ENCODE data around the gene GTF3A.

GTF3A gene

GRCh38 chr13:27449936-27450828 lies 25.8 kb downstream of the GTF3A start, which contains the start of gene MTIF3:
Gene MTIF3 (minus strand): TSS chr13:27450564. CDS start chr13:27440448, 10,116 bp downstream.
- peak; percentile 85 for DNase-seq

- no peak for DNase-seq
Measured at GRCh38 chr13:27450921-27451471, 26.6 kb downstream of the GTF3A start.

GRCh38 chr13:27455331-27455855 lies 31.0 kb downstream of the GTF3A start:
- no peak for DNase-seq

GRCh38 chr13:27461940-27462584 lies 37.6 kb downstream of the GTF3A start:
- no peak for DNase-seq

GRCh38 chr13:27463500-27463899 lies 39.1 kb downstream of the GTF3A start:
- DNase-seq: no peak

- no peak for DNase-seq
Measured at GRCh38 chr13:27465611-27466010, 41.2 kb downstream of the GTF3A start.

DNA sequence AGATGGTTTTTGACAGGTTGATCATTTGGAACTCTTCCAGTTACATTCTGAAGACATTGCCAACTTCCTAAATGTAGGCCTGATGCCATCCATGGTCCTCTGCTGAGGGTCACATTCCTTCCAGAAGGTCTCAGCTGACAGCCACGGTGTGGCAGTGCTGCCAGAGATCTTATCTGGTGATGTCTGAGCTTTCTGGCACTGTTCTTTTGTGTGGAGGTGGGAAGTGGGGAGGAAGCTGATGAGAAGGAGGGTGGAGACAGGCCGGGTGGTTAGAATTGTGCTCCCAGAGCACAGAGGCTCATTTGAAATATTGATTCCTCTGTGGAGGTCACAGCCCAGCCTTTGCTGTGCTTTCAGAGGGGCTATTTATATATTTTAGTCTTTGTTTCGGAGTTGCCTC lies 42.1 kb downstream of the GTF3A start:
- DNase-seq: no peak

DNA sequence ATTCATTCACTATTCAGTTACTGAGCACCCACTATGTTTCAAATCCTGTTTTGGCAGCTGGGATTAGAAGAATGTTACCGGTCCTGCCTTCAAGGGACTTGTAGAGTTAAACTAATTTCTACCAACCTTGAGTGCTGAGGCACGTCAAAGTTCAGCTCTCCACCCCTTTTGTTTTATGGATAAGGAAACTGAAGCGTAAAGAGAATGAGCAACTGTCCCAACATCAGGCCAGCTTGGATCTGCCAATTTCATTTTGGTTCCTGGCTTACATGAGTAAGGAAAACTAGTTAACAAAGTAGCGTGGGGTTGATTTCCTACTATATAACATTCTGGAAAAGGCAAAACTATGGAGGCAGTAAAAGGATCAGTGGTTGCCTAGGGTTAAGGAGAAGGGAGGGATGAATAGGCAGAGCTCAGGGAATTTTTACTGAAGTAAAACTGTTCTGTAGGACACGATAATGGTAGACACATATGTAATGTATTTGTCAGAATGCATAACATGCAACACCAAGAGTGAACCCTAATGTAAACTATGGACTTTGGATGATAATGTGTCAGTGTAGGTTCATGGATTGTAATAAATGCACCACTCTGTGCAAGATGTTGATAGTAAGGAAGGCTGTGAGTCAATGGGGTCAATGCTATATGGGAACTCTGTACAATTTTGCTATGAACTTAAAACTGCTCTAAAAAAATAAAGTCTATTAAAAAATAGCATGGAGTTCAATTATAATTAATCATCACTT lies 45.8 kb downstream of the GTF3A start:
- no peak for DNase-seq

GRCh38 chr13:27472441-27472840 lies 48.0 kb downstream of the GTF3A start:
- no peak for DNase-seq

GRCh38 chr13:27472941-27473340 lies 48.5 kb downstream of the GTF3A start:
- DNase-seq: no peak

DNA sequence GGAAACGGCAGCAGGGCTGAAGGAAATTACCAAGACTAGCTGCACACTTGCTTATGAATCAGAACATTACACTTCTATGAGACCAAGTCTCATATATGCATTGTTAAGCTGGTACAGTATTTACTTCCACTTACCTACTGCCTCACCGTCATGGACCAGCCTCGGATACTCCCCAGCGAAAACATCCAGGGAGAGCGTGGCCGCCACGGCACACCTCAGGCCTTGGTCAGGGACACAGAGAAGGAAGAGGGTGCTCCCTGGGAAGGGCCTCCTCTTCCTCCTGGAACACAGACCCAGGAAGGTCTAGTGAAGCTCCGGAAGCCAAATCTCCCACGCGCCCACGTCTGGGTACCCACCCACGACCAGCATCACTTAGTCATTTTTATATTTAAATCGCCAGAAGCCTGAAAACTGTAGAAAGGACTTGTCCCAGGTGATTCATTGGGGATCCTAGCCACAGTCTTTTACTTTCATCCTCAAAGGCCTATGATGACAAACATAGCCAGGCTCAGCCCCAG lies 50.4 kb downstream of the GTF3A start:
- DNase-seq: no peak

GRCh38 chr13:27476943-27477703 lies 52.7 kb downstream of the GTF3A start:
- DNase-seq: no peak

- no peak for DNase-seq
Measured at GRCh38 chr13:27481766-27482165, 57.3 kb downstream of the GTF3A start.

DNA sequence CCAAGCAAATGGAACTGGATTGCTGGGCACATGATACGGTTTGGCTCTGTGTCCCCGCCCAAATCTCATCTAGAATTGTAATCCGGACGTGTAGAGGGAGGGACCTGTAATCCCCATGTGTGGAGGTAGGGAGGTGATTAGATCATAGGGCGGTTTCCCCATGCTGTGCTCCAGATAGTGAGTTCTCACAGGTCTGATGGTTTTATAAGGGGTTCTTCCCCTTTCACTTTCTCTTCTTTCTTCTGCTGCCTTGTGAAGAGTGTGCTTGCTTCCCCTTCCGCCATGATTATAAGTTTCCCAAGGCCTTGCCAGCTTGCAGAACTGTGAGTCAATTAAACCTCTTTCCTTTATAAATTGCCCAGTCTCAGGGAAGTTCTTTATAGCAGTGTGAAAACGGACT lies 58.6 kb downstream of the GTF3A start:
- no peak for DNase-seq

DNA sequence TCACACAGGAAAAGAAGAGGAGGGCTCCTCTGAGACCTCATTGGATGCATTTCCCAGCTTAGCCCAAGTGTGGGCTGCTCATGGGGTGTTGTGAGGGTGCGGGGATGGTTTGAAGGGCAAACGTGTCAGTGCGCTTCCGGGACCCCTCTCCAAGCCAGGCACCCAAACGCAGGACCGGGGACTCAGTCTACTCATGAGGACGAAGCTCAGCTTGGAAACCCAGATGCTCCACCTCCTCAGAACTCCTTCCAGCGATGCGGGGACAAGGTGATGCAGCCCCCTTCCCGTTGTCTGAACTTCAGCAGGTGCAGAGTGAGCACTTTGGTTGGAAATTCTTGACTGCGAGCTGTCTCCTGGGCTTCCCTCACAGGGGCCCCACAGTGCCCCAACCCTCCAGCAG lies 59.0 kb downstream of the GTF3A start:
- DNase-seq: no peak
